GM23338 (cell line): Measurements from ENCODE around the gene TMEM63B. TPM values are rescaled to one million over a fixed set of nuclear protein-coding genes. Genes with fewer than 3 reads are reported as not detected.

ENCODE experiments used
- ATAC-seq: fragments of 200-7000 bp; cut with Tn5 transposase; 3 replicates; pipeline ENCODE4 v1.9.1; 2020
- DNase-seq: peaks from one replicate; pipeline ENCODE4 v3.0.0-alpha.2; 2015; ENCODE audit warnings: low spot score
- H2AFZ ChIP-seq: fragments of 200-600 bp; sonication (generic); 2 replicates; pipeline ENCODE4 v1.8.0; 2016; ENCODE audit warnings: antibody characterized with exemption, mild to moderate bottlenecking, moderate library complexity
- H3F3A ChIP-seq: fragments of 200-600 bp; sonication (generic); replicated peaks from 2 replicates; pipeline ENCODE4 v1.8.0; 2017; ENCODE audit warnings: antibody characterized with exemption, mixed run types, low read depth
- H3K27ac ChIP-seq: fragments of 200-600 bp; sonication (generic); 2 replicates; pipeline ENCODE4 v1.6.1; 2016; ENCODE audit warnings: low read depth
- H3K27me3 ChIP-seq: fragments of 200-600 bp; sonication (generic); 2 replicates; pipeline ENCODE4 v1.8.0; 2016; ENCODE audit warnings: mild to moderate bottlenecking, mixed run types, moderate library complexity; ENCODE audit not compliant: insufficient read depth
- H3K36me3 ChIP-seq: fragments of 200-600 bp; sonication (generic); 2 replicates; pipeline ENCODE4 v1.8.0; 2016; ENCODE audit warnings: mild to moderate bottlenecking; ENCODE audit not compliant: insufficient read depth
- H3K4me1 ChIP-seq: fragments of 200-600 bp; sonication (generic); 2 replicates; pipeline ENCODE4 v1.8.0; 2016; ENCODE audit warnings: mild to moderate bottlenecking, moderate library complexity; ENCODE audit not compliant: insufficient read depth
- H3K4me2 ChIP-seq: fragments of 200-600 bp; sonication (generic); 2 replicates; pipeline ENCODE4 v1.7.1; 2017; ENCODE audit warnings: mixed run types
- H3K4me3 ChIP-seq: fragments of 200-600 bp; sonication (generic); 2 replicates; pipeline ENCODE4 v1.6.1; 2016; ENCODE audit warnings: mixed run types
- H3K79me2 ChIP-seq: fragments of 200-600 bp; sonication (generic); replicated peaks from 2 replicates; pipeline ENCODE4 v1.8.0; 2017; ENCODE audit warnings: mild to moderate bottlenecking; ENCODE audit not compliant: insufficient read depth
- H3K9me2 ChIP-seq: fragments of 200-600 bp; sonication (generic); 2 replicates; pipeline ENCODE4 v1.8.0; 2017; ENCODE audit not compliant: insufficient read depth
- H4K20me1 ChIP-seq: fragments of 200-600 bp; sonication (generic); replicated peaks from 2 replicates; pipeline ENCODE4 v1.8.0; 2017; ENCODE audit warnings: mild to moderate bottlenecking; ENCODE audit not compliant: insufficient read depth
- H3K27ac Mint-ChIP-seq: 2 replicates; pipeline ENCODE4 v1.8.0; 2020; ENCODE audit warnings: inconsistent platforms, mild to moderate bottlenecking, moderate library complexity, mixed read lengths
- H3K27me3 Mint-ChIP-seq: 3 replicates; pipeline ENCODE4 v1.8.0; 2022; ENCODE audit warnings: low read depth, mild to moderate bottlenecking, moderate library complexity, mixed read lengths, inconsistent platforms; ENCODE audit not compliant: insufficient read depth, poor library complexity
- H3K36me3 Mint-ChIP-seq: 3 replicates; pipeline ENCODE4 v1.8.0; 2021; ENCODE audit warnings: low read depth, mild to moderate bottlenecking, inconsistent platforms, moderate library complexity, mixed read lengths
- H3K4me1 Mint-ChIP-seq: 3 replicates; pipeline ENCODE4 v1.8.0; 2020; ENCODE audit warnings: mild to moderate bottlenecking, inconsistent platforms, mixed read lengths
- H3K4me3 Mint-ChIP-seq: 3 replicates; pipeline ENCODE4 v1.8.0; 2021; ENCODE audit warnings: moderate library complexity, mild to moderate bottlenecking, inconsistent platforms, mixed read lengths
- H3K9me3 Mint-ChIP-seq: 3 replicates; pipeline ENCODE4 v1.8.0; 2020; ENCODE audit warnings: moderate library complexity, mild to moderate bottlenecking, inconsistent platforms, mixed read lengths
- ETS1 ChIP-seq: IDR thresholded peaks from 2 replicates; pipeline ENCODE4 v1.6.1; 2016; ENCODE audit warnings: antibody characterized with exemption
- EZH2 ChIP-seq: fragments of 200-600 bp; sonication (generic); IDR thresholded peaks from one replicate; pipeline ENCODE4 v1.8.0; 2017; ENCODE audit warnings: antibody characterized with exemption, mild to moderate bottlenecking, low read depth; ENCODE audit not compliant: unreplicated experiment
- NANOG ChIP-seq: IDR thresholded peaks from 2 replicates; pipeline ENCODE4 v1.6.1; 2016; ENCODE audit warnings: antibody characterized with exemption, borderline replicate concordance
- POLR2AphosphoS5 ChIP-seq: IDR thresholded peaks from 2 replicates; pipeline ENCODE4 v1.6.1; 2016; ENCODE audit warnings: antibody characterized with exemption, low read depth
- ZNF114 ChIP-seq: fragments of 250-450 bp; sonication (Bioruptor Pico); IDR thresholded peaks from 2 replicates; pipeline ENCODE4 v1.5.0; 2020; ENCODE audit warnings: mild to moderate bottlenecking, moderate library complexity
- ZNF331 ChIP-seq: fragments of 250-450 bp; sonication (Bioruptor Pico); IDR thresholded peaks from 2 replicates; pipeline ENCODE4 v1.5.0; 2020; ENCODE audit warnings: low read depth, mild to moderate bottlenecking, moderate library complexity
- polyA plus RNA-seq: library from polyadenylated mRNA; unstranded; fragments of >200 nt; fragmentation: Nextera tagmentation; extraction: Ambion mirVana; gene quantifications from 2 replicates; pipeline ENCODE4 v1.2.1, GENCODE V29; 2016
- total RNA-seq: library from RNA; depleted of rRNA; stranded (reverse); fragments of >200 nt; shearing (Covaris generic); gene quantifications from 2 replicates; pipeline ENCODE4 v1.2.3, GENCODE V29; 2014
- TF ChIP-seq, protein P1 (sequence below): IDR thresholded peaks from one replicate; pipeline ENCODE4 v1.6.1; 2018; ENCODE audit warnings: antibody characterized with exemption; ENCODE audit not compliant: unreplicated experiment
- TF ChIP-seq, protein P2 (sequence below): fragments of 250-450 bp; sonication (Bioruptor Pico); IDR thresholded peaks from 2 replicates; pipeline ENCODE4 v1.5.0; 2020; ENCODE audit warnings: mild to moderate bottlenecking, moderate library complexity

The TMEM63B gene
- total and polyA plus RNA-seq, 2 experiments from 2014 or later, result 10.1 to 36.0 TPM

- H3K79me2 ChIP-seq, result no peaks in the 10 kb centered on the region
- H3K27ac ChIP-seq, result no peak overlapping the region
- H3K9me3 Mint-ChIP-seq, result no peaks in the 10 kb centered on the region
- no peak for TF ChIP-seq ZNF114 (CRISPR knock-in tag)
- no peak for TF ChIP-seq NANOG
- no peak for TF ChIP-seq EZH2
- TF ChIP-seq, protein P1, sequence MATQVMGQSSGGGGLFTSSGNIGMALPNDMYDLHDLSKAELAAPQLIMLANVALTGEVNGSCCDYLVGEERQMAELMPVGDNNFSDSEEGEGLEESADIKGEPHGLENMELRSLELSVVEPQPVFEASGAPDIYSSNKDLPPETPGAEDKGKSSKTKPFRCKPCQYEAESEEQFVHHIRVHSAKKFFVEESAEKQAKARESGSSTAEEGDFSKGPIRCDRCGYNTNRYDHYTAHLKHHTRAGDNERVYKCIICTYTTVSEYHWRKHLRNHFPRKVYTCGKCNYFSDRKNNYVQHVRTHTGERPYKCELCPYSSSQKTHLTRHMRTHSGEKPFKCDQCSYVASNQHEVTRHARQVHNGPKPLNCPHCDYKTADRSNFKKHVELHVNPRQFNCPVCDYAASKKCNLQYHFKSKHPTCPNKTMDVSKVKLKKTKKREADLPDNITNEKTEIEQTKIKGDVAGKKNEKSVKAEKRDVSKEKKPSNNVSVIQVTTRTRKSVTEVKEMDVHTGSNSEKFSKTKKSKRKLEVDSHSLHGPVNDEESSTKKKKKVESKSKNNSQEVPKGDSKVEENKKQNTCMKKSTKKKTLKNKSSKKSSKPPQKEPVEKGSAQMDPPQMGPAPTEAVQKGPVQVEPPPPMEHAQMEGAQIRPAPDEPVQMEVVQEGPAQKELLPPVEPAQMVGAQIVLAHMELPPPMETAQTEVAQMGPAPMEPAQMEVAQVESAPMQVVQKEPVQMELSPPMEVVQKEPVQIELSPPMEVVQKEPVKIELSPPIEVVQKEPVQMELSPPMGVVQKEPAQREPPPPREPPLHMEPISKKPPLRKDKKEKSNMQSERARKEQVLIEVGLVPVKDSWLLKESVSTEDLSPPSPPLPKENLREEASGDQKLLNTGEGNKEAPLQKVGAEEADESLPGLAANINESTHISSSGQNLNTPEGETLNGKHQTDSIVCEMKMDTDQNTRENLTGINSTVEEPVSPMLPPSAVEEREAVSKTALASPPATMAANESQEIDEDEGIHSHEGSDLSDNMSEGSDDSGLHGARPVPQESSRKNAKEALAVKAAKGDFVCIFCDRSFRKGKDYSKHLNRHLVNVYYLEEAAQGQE, result no peak
- TF ChIP-seq ETS1, result no peak
- no peak for TF ChIP-seq ZNF331 (CRISPR knock-in tag)
- TF ChIP-seq, protein P2, sequence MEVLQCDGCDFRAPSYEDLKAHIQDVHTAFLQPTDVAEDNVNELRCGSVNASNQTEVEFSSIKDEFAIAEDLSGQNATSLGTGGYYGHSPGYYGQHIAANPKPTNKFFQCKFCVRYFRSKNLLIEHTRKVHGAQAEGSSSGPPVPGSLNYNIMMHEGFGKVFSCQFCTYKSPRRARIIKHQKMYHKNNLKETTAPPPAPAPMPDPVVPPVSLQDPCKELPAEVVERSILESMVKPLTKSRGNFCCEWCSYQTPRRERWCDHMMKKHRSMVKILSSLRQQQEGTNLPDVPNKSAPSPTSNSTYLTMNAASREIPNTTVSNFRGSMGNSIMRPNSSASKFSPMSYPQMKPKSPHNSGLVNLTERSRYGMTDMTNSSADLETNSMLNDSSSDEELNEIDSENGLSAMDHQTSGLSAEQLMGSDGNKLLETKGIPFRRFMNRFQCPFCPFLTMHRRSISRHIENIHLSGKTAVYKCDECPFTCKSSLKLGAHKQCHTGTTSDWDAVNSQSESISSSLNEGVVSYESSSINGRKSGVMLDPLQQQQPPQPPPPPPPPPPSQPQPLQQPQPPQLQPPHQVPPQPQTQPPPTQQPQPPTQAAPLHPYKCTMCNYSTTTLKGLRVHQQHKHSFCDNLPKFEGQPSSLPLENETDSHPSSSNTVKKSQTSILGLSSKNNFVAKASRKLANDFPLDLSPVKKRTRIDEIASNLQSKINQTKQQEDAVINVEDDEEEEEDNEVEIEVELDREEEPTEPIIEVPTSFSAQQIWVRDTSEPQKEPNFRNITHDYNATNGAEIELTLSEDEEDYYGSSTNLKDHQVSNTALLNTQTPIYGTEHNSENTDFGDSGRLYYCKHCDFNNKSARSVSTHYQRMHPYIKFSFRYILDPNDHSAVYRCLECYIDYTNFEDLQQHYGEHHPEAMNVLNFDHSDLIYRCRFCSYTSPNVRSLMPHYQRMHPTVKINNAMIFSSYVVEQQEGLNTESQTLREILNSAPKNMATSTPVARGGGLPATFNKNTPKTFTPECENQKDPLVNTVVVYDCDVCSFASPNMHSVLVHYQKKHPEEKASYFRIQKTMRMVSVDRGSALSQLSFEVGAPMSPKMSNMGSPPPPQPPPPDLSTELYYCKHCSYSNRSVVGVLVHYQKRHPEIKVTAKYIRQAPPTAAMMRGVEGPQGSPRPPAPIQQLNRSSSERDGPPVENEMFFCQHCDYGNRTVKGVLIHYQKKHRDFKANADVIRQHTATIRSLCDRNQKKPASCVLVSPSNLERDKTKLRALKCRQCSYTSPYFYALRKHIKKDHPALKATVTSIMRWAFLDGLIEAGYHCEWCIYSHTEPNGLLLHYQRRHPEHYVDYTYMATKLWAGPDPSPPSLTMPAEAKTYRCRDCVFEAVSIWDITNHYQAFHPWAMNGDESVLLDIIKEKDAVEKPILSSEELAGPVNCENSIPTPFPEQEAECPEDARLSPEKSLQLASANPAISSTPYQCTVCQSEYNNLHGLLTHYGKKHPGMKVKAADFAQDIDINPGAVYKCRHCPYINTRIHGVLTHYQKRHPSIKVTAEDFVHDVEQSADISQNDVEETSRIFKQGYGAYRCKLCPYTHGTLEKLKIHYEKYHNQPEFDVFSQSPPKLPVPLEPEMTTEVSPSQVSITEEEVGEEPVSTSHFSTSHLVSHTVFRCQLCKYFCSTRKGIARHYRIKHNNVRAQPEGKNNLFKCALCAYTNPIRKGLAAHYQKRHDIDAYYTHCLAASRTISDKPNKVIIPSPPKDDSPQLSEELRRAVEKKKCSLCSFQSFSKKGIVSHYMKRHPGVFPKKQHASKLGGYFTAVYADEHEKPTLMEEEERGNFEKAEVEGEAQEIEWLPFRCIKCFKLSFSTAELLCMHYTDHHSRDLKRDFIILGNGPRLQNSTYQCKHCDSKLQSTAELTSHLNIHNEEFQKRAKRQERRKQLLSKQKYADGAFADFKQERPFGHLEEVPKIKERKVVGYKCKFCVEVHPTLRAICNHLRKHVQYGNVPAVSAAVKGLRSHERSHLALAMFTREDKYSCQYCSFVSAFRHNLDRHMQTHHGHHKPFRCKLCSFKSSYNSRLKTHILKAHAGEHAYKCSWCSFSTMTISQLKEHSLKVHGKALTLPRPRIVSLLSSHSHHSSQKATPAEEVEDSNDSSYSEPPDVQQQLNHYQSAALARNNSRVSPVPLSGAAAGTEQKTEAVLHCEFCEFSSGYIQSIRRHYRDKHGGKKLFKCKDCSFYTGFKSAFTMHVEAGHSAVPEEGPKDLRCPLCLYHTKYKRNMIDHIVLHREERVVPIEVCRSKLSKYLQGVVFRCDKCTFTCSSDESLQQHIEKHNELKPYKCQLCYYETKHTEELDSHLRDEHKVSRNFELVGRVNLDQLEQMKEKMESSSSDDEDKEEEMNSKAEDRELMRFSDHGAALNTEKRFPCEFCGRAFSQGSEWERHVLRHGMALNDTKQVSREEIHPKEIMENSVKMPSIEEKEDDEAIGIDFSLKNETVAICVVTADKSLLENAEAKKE, result no peak
- no peak for TF ChIP-seq POLR2AphosphoS5
- no peak for ATAC-seq
- no peaks in the 10 kb centered on the region for H3K27me3 ChIP-seq
- no peak overlapping the region for H3K4me3 ChIP-seq
- H3K4me1 ChIP-seq, result peaks cover 4% of the 10 kb centered on the region
- no peak overlapping the region for H3K4me3 Mint-ChIP-seq
- H3F3A ChIP-seq, result 0 out of 2 replicates have a peak, but pooled peaks cover 3% of the 10 kb centered on the region
- H3K27me3 Mint-ChIP-seq, result peaks cover 23% of the 10 kb centered on the region
- DNase-seq, result no peak
- no peak overlapping the region for H3K27ac Mint-ChIP-seq
- no peak overlapping the region for H3K4me2 ChIP-seq
- H2AFZ ChIP-seq, result no peak overlapping the region
- no peaks in the 10 kb centered on the region for H3K9me2 ChIP-seq
- H3K36me3 Mint-ChIP-seq, result peaks cover 10% of the 10 kb centered on the region
- H4K20me1 ChIP-seq, result no peaks in the 10 kb centered on the region
- H3K4me1 Mint-ChIP-seq, result peaks cover 29% of the 10 kb centered on the region
- no peaks in the 10 kb centered on the region for H3K36me3 ChIP-seq
These were observed 26.7 kb downstream of the TMEM63B start for GRCh38 chr6:44154067-44154466.
